ENCODE results near the gene HOATZ.

HOATZ gene
- total RNA-seq, result 0 to 1.4 (median 0) reads per million in 17 experiments

GRCh38 chr11:111514216-111515031 lies at the start of gene HOATZ:
Gene HOATZ, plus strand, starts transcription at chr11:111514778. Its CDS starts 7 bp downstream, at chr11:111514785.
- peak in 2 of 4 experiments; percentile 4 to 15 for DNase-seq

- no peak for DNase-seq
Observed at GRCh38 chr11:111465400-111465799, 49.2 kb upstream of the HOATZ start.

GRCh38 chr11:111466615-111467014 lies 48.0 kb upstream of the HOATZ start:
- no peak for DNase-seq

GRCh38 chr11:111469200-111469599 lies 45.4 kb upstream of the HOATZ start:
- DNase-seq, result no peak

- no peak for DNase-seq
Observed at GRCh38 chr11:111472228-111472627, 42.4 kb upstream of the HOATZ start.

- no peak for DNase-seq
Observed at GRCh38 chr11:111474432-111474831, 40.1 kb upstream of the HOATZ start.

- DNase-seq, result no peak
Observed at GRCh38 chr11:111476366-111476765, 38.2 kb upstream of the HOATZ start.

GRCh38 chr11:111476956-111477355 lies 37.6 kb upstream of the HOATZ start:
- no peak for DNase-seq

- DNase-seq, result no peak
Observed at GRCh38 chr11:111477898-111478297, 36.7 kb upstream of the HOATZ start.

- DNase-seq, result no peak
Observed at GRCh38 chr11:111479666-111480065, 34.9 kb upstream of the HOATZ start.

- no peak for DNase-seq
Observed at GRCh38 chr11:111483431-111483830, 31.1 kb upstream of the HOATZ start.

GRCh38 chr11:111490496-111490895 lies 24.1 kb upstream of the HOATZ start:
- DNase-seq, result no peak

GRCh38 chr11:111494040-111494439 lies 20.5 kb upstream of the HOATZ start:
- no peak for DNase-seq

GRCh38 chr11:111499483-111499882 lies 15.1 kb upstream of the HOATZ start:
- DNase-seq, result no peak

- DNase-seq, result no peak
Observed at GRCh38 chr11:111500481-111500880, 14.1 kb upstream of the HOATZ start.

- DNase-seq, result no peak
Observed at GRCh38 chr11:111502611-111503010, 12.0 kb upstream of the HOATZ start.

GRCh38 chr11:111510311-111510710 lies 4.3 kb upstream of the HOATZ start:
- DNase-seq, result no peak

- peak in 3 of 4 experiments; percentile 7 to 53 (median 28) for DNase-seq
Observed at GRCh38 chr11:111512296-111513239, 2.0 kb upstream of the HOATZ start, which contains the start of gene BTG4. Gene BTG4, minus strand, starts transcription at chr11:111512386. Its CDS starts 13,610 bp downstream, at chr11:111498776.

- DNase-seq, result no peak
Observed at GRCh38 chr11:111513240-111513605, 1.4 kb upstream of the HOATZ start.

GRCh38 chr11:111515591-111515990 lies 1.0 kb downstream of the HOATZ start:
- no peak for DNase-seq

- no peak for DNase-seq
Observed at GRCh38 chr11:111518668-111519067, 4.1 kb downstream of the HOATZ start.

- no peak for DNase-seq
Observed at GRCh38 chr11:111520560-111520959, 6.0 kb downstream of the HOATZ start.

GRCh38 chr11:111521135-111521534 lies 6.6 kb downstream of the HOATZ start:
- DNase-seq, result no peak
